22Rv1 (cell line): Measurements from ENCODE around the gene KIAA1671.

Experiments used
- ZFX ChIP-seq: fragments of 450-650 bp; IDR thresholded peaks from 2 replicates; pipeline ENCODE4 v1.6.1; 2017; ENCODE audit warnings: antibody characterized with exemption, borderline replicate concordance
- TF ChIP-seq, protein P1 (sequence below): fragments of 450-650 bp; IDR thresholded peaks from 2 replicates; pipeline ENCODE4 v1.5.1; 2017; ENCODE audit warnings: mild to moderate bottlenecking

- TF ChIP-seq, protein P1, sequence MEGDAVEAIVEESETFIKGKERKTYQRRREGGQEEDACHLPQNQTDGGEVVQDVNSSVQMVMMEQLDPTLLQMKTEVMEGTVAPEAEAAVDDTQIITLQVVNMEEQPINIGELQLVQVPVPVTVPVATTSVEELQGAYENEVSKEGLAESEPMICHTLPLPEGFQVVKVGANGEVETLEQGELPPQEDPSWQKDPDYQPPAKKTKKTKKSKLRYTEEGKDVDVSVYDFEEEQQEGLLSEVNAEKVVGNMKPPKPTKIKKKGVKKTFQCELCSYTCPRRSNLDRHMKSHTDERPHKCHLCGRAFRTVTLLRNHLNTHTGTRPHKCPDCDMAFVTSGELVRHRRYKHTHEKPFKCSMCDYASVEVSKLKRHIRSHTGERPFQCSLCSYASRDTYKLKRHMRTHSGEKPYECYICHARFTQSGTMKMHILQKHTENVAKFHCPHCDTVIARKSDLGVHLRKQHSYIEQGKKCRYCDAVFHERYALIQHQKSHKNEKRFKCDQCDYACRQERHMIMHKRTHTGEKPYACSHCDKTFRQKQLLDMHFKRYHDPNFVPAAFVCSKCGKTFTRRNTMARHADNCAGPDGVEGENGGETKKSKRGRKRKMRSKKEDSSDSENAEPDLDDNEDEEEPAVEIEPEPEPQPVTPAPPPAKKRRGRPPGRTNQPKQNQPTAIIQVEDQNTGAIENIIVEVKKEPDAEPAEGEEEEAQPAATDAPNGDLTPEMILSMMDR, result no peak
- TF ChIP-seq ZFX, result no peak
Observed at GRCh38 chr22:25077964-25078363, 125.4 kb downstream of the KIAA1671 start.
